Measurements from ENCODE around the gene FBXW2. TPM values are rescaled to one million over a fixed set of nuclear protein-coding genes. Genes with fewer than 3 reads are reported as not detected.
"Not testable (repeated sequence)": the region's sequence is repeated elsewhere in the genome, so short reads cannot be mapped to it uniquely, and the experiment has no call there.

The FBXW2 gene
- total and polyA plus RNA-seq, 3 donors from 2014 or later = 46.5 to 58.7 (median 52.9) TPM

- intact Hi-C loops (cut with DNase I; ENCODE audit: low total_unique reads) = no loop called here
- 41 to 43% methylated on average over 1 of the region's 1 CpG for WGBS, 2 donors
- H3K27ac ChIP-seq = no peak overlapping the region
Observed at GRCh38 chr9:120756531-120756930, 36.7 kb downstream of the FBXW2 start.

GRCh38 chr9:120755810-120756434, 37.3 kb downstream of the FBXW2 start:
- intact Hi-C loops (cut with DNase I; ENCODE audit: low total_unique reads) = no loop called here
- TF ChIP-seq CTCF (IDR thresholded peaks at IDR 0.05) (peak; percentile 76 to 94 (median 91)), POLR2A (IDR thresholded peaks at IDR 0.05) (no peak)
- no peaks in the 10 kb centered on the region for H3K27me3 ChIP-seq
- no peak overlapping the region for H3K27ac ChIP-seq
- no peak overlapping the region for H3K4me3 ChIP-seq
- WGBS, 2 donors = 33 to 39% methylated on average over 6 of the region's 6 CpGs
- H3K36me3 ChIP-seq (ENCODE audit: low read depth, missing control alignments) = no peaks in the 10 kb centered on the region
- no peaks in the 10 kb centered on the region for H3K9me3 ChIP-seq
- DNase-seq = peak; percentile 72
- no peaks in the 10 kb centered on the region for H3K4me1 ChIP-seq

More at GRCh38 chr9:120756531-120756930, 36.7 kb downstream of the FBXW2 start:
- no peak for TF ChIP-seq POLR2A (IDR thresholded peaks at IDR 0.05)
- no peak for TF ChIP-seq CTCF (IDR thresholded peaks at IDR 0.05)
- Histone ChIP-seq H3K4me3 (no peak overlapping the region), H3K36me3 (ENCODE audit: low read depth, missing control alignments) (no peaks in the 10 kb centered on the region), H3K9me3 (no peaks in the 10 kb centered on the region), H3K27me3 (no peaks in the 10 kb centered on the region), H3K4me1 (no peaks in the 10 kb centered on the region)
- DNase-seq = no peak

GRCh38 chr9:120755044-120755443, 38.2 kb downstream of the FBXW2 start:
- no peaks in the 10 kb centered on the region for H3K4me1 ChIP-seq
- intact Hi-C loops (cut with DNase I; ENCODE audit: low total_unique reads) = no loop called here
- H3K4me3 ChIP-seq = no peak overlapping the region
- H3K36me3 ChIP-seq (ENCODE audit: low read depth, missing control alignments) = no peaks in the 10 kb centered on the region
- no peak overlapping the region for H3K27ac ChIP-seq
- no peaks in the 10 kb centered on the region for H3K9me3 ChIP-seq
- no peak for DNase-seq
- no peak for TF ChIP-seq CTCF (IDR thresholded peaks at IDR 0.05)
- TF ChIP-seq POLR2A (IDR thresholded peaks at IDR 0.05) = no peak
- WGBS, 2 donors = 100% methylated on average over 2 of the region's 2 CpGs
- no peaks in the 10 kb centered on the region for H3K27me3 ChIP-seq

- Histone ChIP-seq H3K36me3 (ENCODE audit: low read depth, missing control alignments) (no peaks in the 10 kb centered on the region), H3K4me3 (no peak overlapping the region), H3K9me3 (no peaks in the 10 kb centered on the region), H3K27ac (no peak overlapping the region), H3K4me1 (no peaks in the 10 kb centered on the region), H3K27me3 (no peaks in the 10 kb centered on the region)
- intact Hi-C loops (cut with DNase I; ENCODE audit: low total_unique reads) = no loop called here
- TF ChIP-seq POLR2A (IDR thresholded peaks at IDR 0.05) = no peak
- no peak for TF ChIP-seq CTCF (IDR thresholded peaks at IDR 0.05)
- 87 to 91% methylated on average over 5 of the region's 5 CpGs for WGBS, 2 donors
- no peak for DNase-seq
Observed at GRCh38 chr9:120750421-120750820, 42.8 kb downstream of the FBXW2 start.

- H3K9me3 ChIP-seq; H3K4me1 ChIP-seq; H3K36me3 ChIP-seq (ENCODE audit: low read depth, missing control alignments); H3K27ac ChIP-seq; intact Hi-C loops (cut with DNase I; ENCODE audit: low total_unique reads); DNase-seq; H3K27me3 ChIP-seq: not testable (repeated sequence)
- peak overlapping the region; percentile 6 to 29 for H3K4me3 ChIP-seq
- 58% methylated on average over 21 of the region's 26 CpGs; no CpG with 5 or more reads in 1 of the 2 donors for WGBS, 2 donors
Observed at GRCh38 chr9:120746366-120746765, 46.9 kb downstream of the FBXW2 start.
